Astrocyte of the hippocampus (primary cell): Measurements from ENCODE around the gene BRINP1.
"Not testable (repeated sequence)": the region's sequence is repeated elsewhere in the genome, so short reads cannot be mapped to it uniquely, and the experiment has no call there.

Source experiments
- DNase-seq: peaks from one replicate; pipeline ENCODE4 v3.0.0; 2011; ENCODE audit warnings: low read depth, low spot score

The BRINP1 gene

GRCh38 chr9:119213471-119213870 is 155.8 kb downstream of the BRINP1 start:
- no peak for DNase-seq

GRCh38 chr9:119197893-119198607 is 171.2 kb downstream of the BRINP1 start:
- no peak for DNase-seq

GRCh38 chr9:119195521-119195920 is 173.7 kb downstream of the BRINP1 start:
- no peak for DNase-seq

- DNase-seq, result no peak
These were observed 183.9 kb downstream of the BRINP1 start for GRCh38 chr9:119185298-119185697.

GRCh38 chr9:119184265-119184936 is 184.8 kb downstream of the BRINP1 start:
- DNase-seq, result no peak

- peak; percentile 41 for DNase-seq
These were observed 187.7 kb downstream of the BRINP1 start for GRCh38 chr9:119181561-119181960.

GRCh38 chr9:119180897-119181296 is 188.3 kb downstream of the BRINP1 start:
- DNase-seq, result no peak

- DNase-seq, result no peak
These were observed 189.5 kb downstream of the BRINP1 start for GRCh38 chr9:119179701-119180100.

GRCh38 chr9:119177196-119177595 is 192.0 kb downstream of the BRINP1 start:
- no peak for DNase-seq

- DNase-seq, result peak; percentile 36
These were observed 193.7 kb downstream of the BRINP1 start for GRCh38 chr9:119175581-119175980.

- not testable (repeated sequence) for DNase-seq
These were observed 200.0 kb downstream of the BRINP1 start for GRCh38 chr9:119169222-119169621.

GRCh38 chr9:119167876-119168275 is 201.4 kb downstream of the BRINP1 start:
- DNase-seq, result no peak

GRCh38 chr9:119167267-119167666 is 202.0 kb downstream of the BRINP1 start:
- DNase-seq, result no peak

GRCh38 chr9:119166096-119166495 is 203.1 kb downstream of the BRINP1 start:
- no peak for DNase-seq

GRCh38 chr9:119165131-119165530 is 204.1 kb downstream of the BRINP1 start:
- no peak for DNase-seq

- no peak for DNase-seq
These were observed 204.5 kb downstream of the BRINP1 start for GRCh38 chr9:119164716-119165115.

GRCh38 chr9:119160551-119160950 is 208.7 kb downstream of the BRINP1 start:
- DNase-seq, result no peak

GRCh38 chr9:119159386-119159785 is 209.8 kb downstream of the BRINP1 start:
- no peak for DNase-seq

GRCh38 chr9:119157196-119157595 is 212.0 kb downstream of the BRINP1 start:
- DNase-seq, result peak; percentile 27

GRCh38 chr9:119156354-119156753 is 212.9 kb downstream of the BRINP1 start:
- no peak for DNase-seq

- DNase-seq, result no peak
These were observed 214.7 kb downstream of the BRINP1 start for GRCh38 chr9:119154527-119154926.

GRCh38 chr9:119153402-119153801 is 215.8 kb downstream of the BRINP1 start:
- no peak for DNase-seq

GRCh38 chr9:119148855-119149254 is 220.4 kb downstream of the BRINP1 start:
- no peak for DNase-seq
